Activated T-cell treated with anti-CD3 and anti-CD28 coated beads, Interleukin-2, amount 50 U/mL, for 48 hours (primary cell): ENCODE data around the gene ACTR1A.

Experiments used
- DNase-seq, 2 experiments: peaks; one replicate each; pipeline ENCODE4 v3.0.0-alpha.2; 2020

ACTR1A gene

DNA sequence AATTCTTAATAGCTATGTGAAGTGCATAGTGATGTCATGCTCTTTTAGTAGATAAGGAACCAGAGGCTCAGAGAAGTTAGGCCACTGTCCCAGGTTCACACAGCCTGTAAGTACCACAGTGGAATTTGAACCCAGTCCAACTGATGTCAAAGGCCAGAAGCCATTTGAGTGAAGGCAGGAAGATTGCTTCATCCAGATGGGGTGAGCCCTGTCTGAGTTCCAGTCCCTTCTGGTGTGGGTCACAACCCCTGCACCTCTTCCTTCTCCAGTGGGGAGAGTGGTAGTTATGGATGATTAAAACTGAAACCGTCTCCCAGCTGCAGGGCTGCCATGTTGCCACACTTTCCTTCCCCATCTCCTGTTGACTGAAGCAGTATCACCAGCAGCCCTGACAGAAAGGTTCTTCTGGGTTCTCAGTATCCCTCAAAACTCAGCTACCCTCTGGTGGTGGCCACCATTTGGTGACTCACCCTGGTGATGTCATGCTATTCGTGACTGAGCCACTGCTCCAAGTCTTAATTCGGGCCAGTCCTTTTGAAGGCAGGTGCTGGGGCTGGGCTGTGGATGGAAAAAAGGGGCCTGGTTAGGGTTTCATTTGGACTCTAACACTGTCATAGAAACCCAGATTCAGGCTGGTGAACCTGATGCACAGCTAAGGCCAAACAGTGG lies 49.7 kb downstream of the ACTR1A start:
- DNase-seq, result peak; percentile 82 to 85

DNA sequence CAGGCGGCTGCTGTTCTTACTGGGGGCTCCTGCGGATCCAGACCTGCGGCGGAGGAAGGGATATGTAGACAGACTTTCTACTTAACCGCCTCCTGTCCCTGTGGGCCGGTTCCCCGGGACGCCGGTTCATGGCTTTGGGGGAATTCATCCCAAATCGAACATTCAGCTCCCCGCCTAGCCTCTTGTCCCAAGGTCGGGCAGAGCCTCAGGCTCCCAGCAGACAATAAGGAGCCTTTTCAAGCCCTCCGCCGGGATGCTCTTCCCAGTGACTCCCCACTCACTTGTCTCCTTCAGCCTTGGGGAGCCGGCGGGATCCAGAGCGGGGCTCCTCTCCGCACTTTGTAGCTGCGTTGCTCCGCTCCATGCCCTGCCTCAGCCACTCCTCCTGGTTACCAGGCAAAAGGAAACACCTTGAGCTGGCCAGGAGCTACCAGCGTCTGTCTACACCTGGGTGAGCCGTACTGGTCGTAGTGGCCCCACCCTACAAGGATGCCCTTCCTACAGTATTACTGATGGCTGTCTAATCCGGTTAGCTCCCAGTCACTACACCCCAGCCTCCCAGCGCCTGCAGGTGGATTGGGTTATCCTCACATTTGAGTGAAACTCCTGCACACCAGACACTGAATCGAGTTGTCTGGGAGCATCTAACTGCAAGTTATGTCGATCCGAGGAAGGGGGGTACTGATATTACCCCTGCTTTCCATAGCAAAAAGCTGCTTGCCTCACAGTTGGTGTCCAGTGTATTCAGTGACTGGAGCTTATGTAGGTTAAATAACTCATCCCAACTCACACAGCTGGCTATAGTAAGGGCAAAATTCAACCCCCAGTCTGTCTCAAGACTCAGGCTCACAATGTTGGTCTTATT lies 51.2 kb downstream of the ACTR1A start, which contains the start of gene C10orf95:
Gene C10orf95 (minus strand): TSS at position 439 of the 865 bp plus-strand sequence. CDS start 450 bp downstream, outside the sequence.
- peak; percentile 46 to 54 for DNase-seq

GRCh38 chr10:102450374-102451104 lies 52.0 kb downstream of the ACTR1A start:
- peak; percentile 85 to 90 for DNase-seq

DNA sequence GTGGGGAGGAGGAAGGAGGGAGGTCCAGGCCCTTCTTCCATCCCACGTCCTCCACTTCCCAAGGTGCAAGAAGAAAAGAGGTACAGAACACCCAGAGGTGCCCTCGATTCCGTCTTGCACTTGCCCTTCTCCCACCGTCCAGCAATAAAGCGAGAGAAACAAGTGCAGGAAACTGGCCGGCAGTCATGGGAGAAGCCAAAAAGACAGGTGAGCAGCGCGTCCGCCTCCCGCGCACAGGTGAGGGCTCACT lies 52.5 kb downstream of the ACTR1A start:
- no peak for DNase-seq

DNA sequence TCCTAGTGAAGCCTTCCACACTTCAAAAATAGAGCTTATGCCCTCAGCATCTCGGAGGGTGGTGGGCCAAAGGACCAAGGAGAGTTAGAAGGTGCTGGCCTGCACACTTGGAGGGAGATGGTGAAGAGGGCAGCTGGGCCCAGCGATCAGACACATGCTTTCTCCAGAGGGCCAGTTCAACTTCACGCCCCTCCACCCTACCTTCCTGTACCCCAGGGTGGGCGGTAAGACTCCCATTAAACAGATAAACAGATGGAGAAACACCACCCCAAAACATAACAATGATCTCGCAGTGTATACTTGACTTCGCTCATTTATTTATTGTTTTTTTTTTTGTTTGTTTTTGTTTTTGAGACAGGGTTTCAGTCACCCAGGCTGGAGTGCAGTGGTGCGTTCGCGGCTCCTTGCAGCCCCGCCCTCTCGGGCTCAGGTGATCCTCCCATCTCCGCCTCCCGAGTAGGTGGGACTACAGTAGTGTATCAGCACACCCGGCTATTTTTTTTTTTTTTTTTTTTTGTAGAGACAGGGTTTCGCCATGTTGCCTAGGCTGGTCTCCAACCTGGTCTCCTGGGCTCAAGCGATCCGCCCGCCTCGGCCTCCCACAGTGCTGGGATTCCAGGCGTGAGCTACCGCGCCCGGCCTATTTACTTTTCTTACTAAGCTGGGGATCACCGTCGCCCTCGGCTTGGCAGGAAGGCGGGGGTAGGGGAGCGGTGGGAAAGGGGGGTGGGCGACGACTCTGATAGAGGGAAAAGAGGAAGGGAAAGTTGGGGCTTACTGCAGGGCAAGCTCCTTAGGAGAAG lies 53.0 kb downstream of the ACTR1A start:
- peak; percentile 87 to 90 for DNase-seq

- DNase-seq, result no peak
Observed at GRCh38 chr10:102444851-102445250, 57.7 kb downstream of the ACTR1A start.

DNA sequence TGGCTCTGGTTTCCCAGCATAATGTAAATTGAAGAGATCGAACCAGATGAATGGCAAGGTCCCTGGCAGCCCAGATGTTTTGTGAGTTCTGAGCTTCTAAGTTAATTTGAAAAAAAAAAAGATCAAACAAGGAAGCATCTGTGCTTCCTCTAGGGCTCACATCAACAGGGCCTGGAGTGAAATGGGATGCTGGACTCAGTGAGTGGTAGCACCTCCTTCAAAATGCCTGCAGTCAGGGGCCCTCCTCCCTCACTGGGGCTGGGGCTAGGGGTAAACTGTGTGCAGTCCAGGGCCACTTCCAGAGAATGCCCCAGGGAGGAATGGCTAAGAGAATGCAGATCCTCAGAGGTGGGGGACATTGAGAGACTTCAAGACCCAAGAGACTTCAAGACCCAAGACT lies 64.1 kb downstream of the ACTR1A start:
- DNase-seq, result no peak

DNA sequence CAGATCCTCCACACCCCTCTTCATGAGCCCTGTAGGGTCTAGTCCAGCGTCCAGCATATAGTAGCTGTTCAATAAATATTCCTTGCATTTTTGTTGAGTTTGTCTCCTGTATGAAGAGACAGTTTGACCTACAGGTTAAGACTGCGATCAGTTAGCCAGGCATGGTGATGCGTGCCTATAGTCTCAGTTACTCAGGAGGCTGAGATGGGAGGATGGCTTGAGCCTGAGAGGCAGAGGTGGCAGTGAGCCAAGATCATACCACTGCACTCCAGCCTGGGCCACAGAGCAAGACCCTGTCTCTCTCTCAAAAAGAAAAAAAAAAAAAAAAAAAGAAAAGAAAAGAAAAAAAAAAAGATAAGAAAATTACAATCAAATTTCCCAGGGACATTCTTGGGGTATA lies 65.0 kb downstream of the ACTR1A start:
- DNase-seq, result no peak

DNA sequence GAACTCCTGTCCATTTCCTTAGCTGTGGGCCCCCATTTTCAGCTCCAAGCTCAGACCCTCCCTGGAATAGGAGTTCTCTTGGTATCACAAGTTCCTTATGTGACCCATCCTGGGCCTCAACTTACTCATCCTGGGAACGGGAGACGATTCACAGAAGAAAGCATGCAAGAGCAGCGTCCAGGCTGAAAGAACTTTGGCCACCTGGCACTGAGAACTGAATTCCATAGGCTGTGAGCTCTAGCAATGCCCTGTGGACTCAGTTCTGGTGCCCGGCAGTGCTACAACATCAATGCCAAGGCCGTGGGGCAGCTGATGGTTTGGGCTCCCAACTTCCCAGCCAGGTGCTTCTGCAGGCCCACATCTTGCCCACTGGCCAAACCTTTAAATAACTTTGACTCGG lies 66.2 kb downstream of the ACTR1A start:
- DNase-seq, result no peak

DNA sequence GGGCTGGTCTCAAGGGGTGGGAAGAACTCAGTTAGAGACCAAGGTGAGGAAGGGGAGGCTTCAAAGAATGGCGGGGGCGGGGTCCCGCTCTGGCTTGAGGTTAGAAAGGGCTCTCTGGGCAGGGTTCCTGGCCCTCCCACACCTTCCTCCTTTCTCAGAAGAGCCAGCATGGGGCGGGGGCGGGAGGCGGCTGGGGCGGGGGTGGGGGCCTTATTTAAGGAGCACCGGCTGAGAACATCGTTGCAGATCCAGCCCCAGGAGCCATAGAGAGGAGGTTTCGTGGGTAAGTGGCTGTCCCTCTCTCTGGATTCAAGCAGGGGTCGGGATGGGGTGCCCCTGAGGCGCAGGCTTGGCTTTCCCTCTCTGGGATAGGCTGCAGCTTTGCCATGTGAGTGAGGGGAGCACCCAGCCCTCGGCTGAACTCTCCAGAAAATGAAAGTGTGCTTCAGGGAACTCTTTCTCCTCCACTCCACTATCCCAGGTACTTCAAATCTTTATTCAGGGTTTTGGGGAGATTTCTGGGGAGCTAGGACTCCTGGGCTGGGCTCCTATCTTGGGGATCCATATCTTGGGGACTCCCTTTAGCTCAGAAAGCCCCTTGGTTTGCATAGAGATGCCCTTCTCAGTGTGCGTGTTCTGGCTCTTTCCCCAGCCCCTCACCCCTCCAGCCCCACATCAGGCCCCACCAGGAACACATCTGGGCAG lies 66.8 kb downstream of the ACTR1A start:
- DNase-seq, result peak; percentile 70 to 73

GRCh38 chr10:102435133-102435497 lies 67.4 kb downstream of the ACTR1A start:
- DNase-seq, result peak in 1 of 2 experiments; percentile 43

DNA sequence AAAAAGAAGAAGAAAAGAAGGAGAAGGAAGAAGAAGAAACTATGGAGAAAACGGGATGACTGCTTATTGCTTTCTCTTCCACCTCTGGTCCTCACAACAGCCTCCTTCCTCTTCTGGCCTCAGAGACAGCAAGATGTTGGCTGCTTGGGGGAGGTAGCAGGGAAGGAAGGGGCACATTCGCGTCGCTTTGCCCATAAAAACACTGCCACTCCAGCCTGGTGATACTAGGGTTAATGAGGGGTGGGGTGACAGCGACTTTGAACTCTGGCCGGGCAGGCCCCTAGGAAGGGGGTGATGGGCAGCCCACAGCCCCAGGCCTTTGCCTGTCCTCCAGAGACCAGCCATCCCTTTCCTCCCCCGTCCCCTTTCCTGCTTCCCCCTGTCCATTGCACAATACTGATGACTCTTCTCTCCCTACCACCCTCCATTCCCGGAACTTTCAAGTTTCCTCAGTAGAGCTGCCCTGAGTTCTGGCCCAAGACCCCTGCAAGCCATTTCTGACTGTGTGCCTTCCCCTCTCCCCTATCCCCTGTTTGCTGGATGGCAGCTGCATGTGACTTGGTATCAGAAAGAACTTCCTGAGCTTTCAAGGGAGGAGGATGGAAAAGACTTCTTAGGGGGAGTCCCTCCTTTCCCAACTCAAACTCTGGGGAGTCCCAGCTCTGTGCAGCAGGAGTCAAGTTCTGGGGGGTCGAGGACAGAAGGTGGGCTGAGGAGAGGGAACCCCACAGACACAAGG lies 67.9 kb downstream of the ACTR1A start:
- DNase-seq, result peak in 1 of 2 experiments; percentile 33

- peak in 1 of 2 experiments; percentile 48 for DNase-seq
Observed at GRCh38 chr10:102433619-102434046, 68.9 kb downstream of the ACTR1A start.

GRCh38 chr10:102432162-102432950 lies 70.2 kb downstream of the ACTR1A start, which contains the start of gene CUEDC2:
Gene CUEDC2, minus strand, starts transcription at chr10:102432574. Its CDS starts 7,386 bp downstream, at chr10:102425188.
- DNase-seq, result peak; percentile 100

DNA sequence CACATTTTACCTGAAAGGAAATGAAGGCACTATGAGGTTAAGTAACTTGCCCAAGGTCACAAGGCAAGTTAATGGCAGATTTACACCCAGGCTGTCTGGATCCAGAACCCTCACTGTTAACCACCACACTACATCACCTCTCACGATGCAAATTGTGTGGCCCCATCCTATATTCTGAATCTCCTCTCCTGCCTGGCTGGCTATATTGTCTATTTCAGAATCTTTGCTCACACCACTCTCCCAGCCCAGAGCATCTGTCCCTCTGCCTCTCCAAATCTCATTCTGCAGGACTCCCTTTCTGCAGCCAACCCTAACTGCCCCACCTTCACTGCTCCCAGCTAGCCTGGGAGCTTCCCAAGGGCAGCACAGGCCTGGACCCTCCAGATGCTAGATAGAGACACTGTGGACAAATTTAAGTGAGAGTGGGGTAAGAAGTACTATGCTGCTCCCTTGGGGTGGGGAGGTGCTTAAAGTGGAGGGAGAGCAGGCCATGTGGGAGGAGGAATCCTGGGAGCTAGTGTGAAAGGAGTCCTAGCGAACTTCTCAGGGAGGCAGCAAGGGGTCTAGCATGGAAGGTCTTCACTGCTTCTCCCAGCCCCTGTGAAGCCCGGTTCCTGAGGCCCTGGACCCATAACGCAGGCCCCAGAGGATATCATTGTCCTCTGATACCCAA lies 70.9 kb downstream of the ACTR1A start:
- no peak for DNase-seq

- no peak for DNase-seq
Observed at GRCh38 chr10:102429468-102429867, 73.0 kb downstream of the ACTR1A start.
